Stimulated activated CD8-positive, alpha-beta memory T cell treated with anti-CD3 and anti-CD28 coated beads, Interleukin-2, amount 100 ng/mL, for 1 hour (primary cell): ENCODE measurements around the gene LTA4H.

Experiments
- DNase-seq, 2 donors: peaks; one replicate each; pipeline ENCODE4 v3.0.0-alpha.2; 2020; ENCODE audit warnings: low read depth in 2 of 2

LTA4H gene

DNA sequence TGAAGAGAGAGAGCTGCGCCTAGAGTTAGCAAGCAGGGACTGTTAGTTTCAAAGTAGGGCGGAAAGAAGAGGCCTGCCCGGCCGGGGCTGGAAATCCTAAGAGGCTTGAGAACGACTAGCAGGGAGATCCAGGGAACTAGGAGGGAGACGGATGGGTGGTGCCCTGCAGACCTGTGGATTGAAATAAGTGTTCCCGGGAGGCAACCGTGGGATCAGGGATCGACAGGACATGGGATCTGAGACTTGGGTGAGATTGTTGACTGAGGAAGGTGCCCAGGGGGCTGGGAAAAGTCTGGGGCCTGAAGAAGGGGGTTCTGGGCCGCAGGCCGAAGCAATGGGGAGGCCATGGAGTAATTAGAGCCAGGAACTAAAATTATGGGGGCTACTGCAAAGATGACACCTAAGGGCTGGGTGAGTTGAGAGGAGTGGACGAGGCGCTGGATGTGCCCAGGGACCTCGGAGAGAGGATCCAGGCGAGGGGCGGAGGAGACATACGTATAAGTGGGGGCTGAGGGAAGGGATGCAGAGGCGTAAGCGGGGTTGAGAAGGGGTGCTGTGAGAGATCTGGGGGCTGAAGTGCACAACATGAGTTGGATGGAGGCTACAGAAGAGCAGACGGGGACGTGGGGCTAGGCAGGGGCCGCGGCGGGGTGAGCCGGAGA, 635 bp downstream of the LTA4H start:
- DNase-seq, result no peak

DNA sequence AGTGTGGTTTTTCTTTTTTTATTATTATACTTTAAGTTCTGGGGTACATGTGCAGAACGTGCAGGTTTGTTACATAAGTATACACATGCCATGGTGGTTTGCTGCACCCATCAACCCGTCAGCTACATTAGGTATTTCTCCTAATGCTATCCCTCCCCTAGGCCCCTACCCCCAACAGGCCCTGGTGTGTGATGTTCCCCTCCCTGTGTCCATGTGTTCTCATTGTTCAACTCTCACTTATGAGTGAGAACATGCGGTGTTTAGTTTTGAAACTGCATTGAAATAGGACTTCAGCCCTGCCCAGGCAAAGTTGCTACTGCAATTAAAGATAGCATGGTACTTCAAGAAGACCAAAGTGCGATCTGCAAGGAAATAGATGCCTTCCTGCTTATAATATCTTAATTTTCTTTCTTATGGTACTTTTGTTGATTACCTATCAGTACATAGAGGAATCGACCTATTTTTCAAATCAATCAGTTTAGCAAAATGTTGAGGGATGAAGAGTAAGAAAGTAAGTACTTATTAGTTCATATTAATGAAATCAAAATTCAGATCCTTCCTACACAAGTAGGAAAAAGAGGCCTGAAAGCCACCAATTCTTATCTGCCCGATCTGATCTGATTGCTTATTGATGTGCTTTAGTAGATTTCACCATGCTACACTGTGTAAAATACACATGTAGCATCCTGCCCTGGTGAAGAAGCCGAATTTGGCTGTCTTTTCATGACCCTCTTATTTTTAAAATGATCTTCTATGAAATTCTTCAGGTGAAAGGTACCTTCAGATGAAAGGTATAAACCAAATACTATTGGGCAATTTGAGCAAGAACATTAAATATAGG, 1.6 kb downstream of the LTA4H start:
- DNase-seq, result no peak

DNA sequence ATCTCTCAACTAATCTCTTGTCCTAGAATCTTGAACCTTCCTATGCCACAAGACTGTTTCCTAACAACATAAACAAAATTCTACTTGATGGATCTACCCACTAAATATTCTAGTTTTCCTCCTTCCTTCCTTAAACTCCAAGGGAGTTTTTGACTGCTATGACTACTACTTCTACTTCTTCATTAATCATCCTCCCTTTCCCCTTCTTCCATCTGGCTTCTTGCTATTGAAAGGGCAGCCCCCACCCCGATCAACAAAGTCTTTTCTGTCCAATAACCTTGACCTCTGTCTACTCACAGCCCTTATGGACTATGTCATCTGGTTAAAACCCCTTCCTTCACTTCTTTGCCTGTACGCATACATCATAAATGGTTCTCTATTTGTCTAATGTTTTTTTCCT, 5.6 kb downstream of the LTA4H start:
- no peak for DNase-seq

DNA sequence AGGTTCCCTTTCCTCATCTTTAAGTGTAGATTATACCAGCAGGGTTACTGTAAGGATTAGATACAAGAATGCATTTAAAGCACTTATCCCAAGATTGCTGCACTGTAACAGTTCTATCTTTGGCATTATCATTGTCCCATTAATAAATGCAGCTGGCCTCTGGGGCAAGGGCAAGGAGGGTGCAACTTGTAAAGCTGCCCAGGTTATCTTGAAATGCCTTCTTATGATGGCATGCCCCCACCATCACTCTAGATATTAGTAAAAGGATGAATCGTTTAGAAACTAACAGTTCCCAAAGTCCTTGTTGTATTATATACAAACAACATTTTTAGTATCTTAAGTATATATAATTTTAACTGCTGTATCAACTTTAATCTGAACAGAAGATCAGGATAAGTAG, 6.8 kb downstream of the LTA4H start:
- DNase-seq, result no peak

DNA sequence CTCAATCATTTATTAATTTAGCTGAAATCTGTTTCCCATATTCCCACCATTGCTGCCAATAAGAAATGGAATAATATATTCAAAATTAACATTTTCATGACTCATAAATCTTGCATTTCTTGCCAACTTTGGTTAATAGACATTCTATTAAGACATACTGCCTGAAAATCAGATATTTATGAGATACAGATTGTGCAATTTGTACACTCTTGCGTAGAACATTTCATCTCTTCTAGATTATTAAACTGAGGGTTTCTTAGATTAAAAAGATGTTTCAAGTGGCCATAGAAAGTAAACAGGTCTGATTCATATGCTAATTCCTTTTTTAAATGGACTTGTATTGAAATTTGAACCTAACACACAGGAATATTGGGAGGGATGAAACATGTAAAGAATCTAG, 9.1 kb downstream of the LTA4H start:
- no peak for DNase-seq

DNA sequence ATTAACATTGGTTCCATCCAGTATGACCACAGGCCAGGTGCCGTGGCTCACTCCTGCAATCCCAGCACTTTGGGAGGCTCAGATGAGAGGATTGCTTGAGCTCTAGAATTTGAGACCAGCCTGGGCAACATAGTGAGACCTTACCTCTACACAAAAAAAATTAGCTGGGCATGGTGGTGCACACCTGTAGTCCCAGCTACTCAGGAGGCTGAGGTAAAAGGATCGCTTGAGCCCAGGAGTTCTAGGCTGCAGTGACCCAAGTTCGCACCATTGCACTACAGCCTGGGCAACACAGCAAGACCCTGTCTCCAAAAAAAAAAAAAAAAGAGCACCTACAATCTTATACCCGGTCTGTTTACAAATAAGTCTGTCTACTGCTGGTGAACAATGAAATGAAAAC, 9.9 kb downstream of the LTA4H start:
- no peak for DNase-seq

DNA sequence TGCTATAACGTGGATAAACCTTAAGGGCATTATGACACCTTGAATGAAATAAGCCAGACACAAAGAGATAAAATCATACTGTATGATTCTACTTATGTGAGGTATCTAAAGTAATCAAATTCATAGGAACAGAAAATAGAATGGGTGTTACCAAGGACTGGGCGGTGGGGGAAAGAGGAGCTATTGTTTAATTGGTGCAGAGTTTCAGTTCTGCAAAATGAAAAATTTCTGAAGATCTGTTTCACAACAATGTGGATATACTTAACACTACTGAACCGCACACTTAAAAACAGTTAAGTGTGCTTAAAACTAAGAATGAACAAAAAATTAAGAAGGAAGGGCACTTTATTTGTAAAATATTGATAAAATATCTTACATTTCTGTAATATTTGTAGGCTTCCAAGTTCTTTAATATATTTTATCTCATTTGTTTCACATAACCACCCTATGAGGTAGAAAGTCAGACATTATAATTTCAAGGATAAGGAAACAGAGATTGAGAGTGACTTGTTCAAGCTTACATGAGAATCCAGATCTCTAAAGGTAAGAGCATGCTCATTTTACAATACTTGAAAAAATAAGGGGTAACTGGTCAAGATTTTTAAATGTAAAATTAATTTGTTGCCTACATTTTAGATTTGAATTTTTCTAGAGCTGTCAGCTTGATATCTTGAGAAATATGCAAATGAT, 14.9 kb downstream of the LTA4H start:
- DNase-seq, result no peak

DNA sequence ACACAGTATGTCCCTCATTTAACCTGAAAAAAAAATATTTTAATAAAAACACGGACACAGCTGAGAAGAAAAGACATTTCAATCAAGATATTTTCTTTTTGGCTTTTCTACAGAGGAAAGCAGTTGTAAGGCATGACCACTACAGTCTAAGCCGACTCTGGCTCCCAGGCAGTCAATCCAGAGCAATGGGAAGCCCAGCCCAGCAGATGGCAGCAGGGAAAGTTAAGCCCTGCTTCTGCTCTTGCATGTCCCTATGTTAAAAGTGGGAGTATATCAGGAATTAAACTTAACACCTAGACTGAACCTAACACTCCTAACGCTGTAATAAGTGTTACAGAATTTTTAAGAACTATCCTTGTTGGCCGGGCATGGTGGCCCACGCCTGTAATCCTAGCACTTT, 19.7 kb downstream of the LTA4H start:
- DNase-seq, result no peak

DNA sequence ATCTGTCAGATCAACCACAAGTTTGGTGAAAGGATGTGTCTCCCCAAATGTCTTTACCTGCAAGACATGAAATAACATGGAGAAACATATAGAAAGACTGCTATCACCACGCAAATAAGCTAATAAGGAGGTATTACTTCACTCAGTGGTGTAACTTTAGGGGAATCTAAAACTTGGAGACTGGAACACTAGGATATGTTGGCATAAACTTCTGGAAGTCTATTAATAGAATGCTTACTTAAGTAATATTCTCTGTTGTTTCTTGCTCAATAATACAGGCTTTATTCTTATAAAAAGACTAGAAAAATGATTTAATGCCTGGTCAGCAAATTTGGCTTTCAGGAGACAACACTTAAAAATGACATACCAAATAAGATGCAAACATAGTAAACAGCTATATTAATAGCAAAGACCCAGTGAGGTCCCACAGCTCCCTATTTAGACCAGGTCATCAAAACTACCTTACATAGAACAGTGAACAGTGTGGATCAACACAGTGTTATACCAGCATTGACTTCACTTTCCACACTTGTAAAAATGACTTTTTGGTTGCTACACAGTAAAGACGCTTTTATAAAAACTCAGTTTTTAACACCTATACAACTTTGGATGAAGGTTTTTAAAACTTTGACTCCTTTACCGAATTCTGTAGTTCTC, 20.3 kb downstream of the LTA4H start:
- DNase-seq, result no peak

DNA sequence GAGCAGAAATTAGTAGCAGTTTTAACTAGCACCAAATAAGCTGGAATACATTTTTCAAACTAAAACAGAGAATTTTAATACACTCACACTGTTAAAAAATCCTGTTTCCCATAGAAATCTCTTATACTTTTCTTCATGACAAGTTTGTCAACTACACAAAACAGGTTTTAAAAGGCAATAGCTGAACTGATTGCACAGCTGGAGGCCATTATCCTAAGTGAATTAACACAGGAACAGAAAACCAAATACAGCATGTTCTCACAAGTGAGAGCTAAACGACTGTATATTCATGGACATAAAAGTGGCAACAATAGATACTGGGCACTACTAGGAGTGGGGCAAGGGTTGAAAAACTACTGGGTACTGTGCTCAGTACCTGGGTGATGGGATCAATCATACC, 27.7 kb downstream of the LTA4H start:
- no peak for DNase-seq

DNA sequence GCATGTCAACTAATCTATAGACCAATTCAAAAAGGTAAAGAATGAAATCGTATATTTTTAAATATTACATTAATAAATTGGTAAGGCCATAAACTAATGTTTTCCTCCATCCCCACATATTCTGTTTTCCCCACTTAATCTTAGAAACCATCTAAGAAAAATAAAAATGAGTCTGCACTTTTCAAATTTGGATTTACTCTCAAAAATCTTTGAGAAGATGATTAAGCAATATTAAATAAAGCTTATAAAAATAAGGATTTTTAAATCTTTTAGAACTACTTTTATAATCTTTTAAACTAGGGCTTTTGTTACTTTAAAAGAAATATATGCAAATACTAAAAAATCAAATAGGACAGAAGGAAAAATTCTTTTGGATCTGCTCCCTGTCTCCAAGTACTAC, 28.7 kb downstream of the LTA4H start:
- DNase-seq, result no peak

DNA sequence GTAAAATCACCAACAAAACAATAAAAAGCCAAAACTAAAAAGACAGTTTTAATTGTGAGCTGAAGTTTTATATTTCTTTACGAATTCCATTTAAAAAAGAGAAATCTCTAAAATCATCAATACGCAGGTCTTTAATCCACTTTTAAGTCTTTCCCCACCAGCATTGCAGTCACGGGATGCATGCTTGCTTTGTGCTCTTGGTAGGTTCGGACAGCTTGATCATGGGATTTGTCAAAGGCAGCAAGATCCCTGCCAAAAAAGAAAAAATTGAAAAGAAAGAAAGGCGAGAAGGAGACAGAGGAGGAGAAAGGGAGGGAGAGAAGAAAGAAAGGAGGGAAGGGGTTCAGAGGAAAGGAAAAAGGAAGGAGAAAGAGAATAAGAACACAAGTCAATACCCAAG, 34.5 kb downstream of the LTA4H start:
- no peak for DNase-seq

DNA sequence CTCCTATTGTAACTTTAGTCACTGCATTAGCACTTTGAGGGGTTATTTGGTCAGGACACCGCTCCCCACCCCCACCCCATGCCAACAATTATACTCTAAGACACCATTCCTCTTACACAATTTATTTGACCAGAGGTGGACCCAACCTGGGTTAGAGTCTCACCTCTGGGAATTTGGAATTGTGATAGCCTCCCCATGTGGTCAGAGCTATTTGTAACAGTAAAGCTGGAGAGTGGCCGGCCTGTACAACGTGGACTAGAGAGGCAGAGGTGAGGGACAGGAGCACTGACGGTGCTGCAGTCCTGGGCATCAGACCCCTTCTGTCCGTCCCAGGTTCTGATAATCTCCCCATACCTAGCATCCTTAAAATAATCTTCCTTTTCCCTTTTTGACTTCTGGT, 35.9 kb downstream of the LTA4H start:
- DNase-seq, result no peak

DNA sequence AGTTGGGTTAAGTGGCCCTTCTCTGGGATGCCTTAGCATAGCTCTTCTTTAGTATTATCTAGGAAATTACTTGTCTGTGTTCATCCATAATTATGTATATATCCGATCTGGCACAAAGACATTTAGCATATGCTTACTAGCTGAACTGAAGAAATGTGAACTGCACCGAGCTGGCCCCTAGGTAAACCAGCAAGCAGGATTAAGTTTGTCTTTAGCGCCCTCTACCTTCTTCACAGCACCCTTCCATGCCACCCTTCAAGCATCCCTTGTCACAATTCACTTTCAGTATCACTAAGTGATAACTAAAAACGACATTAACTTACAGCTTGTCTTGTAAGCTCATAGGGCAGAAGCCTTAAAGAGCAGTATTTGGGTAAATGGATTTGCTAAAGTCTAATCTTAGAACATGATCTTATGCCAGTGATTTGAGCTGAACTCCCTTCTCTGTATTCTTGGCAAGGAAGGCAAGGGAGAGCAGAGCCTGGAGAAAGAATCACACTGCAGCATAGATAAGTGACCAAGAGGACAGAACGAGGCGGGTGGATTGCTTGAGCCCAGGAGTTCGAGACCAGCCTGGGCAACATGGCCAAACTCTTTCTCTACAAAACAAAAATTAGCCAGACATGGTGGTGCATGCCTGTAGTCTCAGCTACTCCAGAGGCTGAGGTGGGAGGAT, 36.6 kb downstream of the LTA4H start:
- DNase-seq, result no peak

DNA sequence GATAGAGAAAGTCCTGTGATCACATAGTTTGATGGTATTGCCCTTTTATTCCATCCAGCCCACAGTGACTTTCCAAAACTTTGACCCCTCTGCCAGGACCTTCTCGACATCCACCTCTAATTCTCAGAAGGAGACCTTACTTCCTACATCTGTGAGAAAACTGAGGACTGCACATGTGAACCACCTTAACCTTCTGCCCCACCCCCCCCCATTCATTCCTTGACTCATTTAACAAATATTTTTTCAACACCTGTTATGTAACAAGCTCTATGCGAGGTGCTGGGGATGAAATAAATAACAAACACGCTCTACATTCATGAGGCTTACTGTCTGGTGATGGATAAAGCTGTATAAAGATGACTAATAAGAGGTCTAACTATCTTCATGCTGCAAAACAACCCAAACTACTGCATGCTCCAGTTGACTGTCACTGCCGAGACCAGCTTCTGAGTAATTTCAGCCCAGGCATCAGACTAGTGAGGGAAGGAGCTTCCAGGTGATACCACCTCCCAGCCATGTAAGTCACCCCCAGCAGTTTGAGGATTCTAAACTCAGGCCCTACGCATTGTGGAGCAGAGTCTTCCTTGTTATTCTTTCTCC, 37.4 kb downstream of the LTA4H start:
- no peak for DNase-seq

DNA sequence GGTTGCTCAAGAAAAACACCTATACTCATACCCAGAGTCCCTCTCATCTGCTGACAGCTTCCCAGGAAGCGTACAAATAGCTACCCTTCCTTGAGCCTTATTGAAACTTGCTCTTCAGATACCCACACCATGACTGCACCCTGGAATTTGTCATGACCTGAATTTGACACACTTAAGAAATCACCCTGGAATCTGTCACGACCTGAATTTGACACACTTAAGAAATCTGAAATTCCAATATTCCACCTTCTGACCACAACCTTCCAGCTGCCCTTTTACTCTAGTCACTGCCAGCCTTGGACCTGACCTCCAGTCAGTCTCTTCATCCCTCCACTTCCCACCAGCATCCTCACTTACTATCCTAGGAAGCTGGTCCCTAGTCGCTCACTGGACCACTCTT, 38.1 kb downstream of the LTA4H start:
- DNase-seq, result no peak

DNA sequence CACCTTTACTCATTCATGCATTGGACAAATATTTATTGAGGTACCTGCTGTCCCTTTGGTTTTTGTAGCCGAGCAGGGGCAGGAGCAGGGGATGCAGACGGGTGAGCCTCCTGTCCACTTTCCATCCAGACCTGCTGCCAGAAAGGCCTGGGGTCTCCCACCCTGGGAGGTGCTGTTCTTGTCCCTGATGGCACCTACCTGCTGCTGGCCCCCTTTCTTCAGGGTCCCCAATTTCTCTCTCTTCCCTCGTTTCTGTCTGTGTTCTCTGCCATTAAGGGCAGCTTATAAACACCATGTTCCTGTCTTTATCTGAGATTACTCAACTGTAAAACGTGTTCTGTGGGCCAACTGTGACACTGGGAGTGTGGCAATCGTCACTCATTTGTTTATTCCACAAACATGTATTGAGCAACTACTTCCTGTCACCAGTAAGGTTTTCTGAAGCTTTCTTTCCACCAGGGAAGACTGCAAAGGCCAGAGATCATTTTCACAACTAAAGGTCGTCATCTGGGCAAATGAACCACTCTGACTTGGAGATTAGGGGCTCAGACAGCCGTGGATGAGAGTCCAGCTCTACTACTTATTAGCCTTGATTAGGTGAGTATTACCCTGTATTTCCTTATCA, 39.2 kb downstream of the LTA4H start, which contains the start of gene HAL:
Gene HAL, minus strand, starts transcription at position 311 of the 625 bp plus-strand sequence. CDS start 434 bp downstream, outside the sequence.
- DNase-seq, result no peak

DNA sequence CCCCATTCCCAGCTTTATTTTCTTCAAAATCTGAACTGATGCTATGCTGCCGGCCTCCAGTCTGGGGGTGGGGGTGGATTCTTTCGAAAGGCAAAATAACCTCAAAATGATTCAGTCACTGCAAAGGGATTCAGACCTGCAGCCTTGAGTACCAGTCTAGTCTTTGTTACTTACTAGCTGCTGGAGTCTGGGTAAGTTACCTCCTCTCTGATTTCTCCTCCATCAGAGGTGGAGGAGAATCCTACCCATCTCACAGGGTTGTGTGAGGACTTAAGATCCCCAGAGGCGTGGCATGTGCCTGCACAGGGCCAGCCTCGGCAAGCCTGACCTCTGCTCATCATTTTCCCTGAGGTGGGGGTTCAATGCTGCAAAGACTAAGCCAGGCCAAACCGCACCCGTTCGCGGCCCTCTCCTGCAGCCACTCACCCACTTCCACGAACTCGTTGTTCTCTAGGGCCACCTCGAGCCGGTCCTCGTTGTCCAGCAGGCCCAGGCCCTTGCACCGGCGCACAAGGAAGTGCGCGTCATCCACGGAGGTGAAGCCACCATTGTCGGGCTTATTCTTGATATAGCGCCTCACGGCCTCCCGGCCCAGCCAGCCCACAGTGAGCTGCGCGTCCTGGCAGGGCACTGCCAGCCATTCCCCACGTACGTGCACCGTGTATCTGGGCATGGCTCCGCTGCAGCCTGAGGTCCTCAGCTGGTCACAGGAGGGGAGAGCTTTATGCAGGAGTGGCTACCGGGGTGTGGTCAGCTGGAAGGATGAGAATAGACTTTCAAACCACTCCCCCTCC, 40.0 kb downstream of the LTA4H start:
- DNase-seq, result no peak

DNA sequence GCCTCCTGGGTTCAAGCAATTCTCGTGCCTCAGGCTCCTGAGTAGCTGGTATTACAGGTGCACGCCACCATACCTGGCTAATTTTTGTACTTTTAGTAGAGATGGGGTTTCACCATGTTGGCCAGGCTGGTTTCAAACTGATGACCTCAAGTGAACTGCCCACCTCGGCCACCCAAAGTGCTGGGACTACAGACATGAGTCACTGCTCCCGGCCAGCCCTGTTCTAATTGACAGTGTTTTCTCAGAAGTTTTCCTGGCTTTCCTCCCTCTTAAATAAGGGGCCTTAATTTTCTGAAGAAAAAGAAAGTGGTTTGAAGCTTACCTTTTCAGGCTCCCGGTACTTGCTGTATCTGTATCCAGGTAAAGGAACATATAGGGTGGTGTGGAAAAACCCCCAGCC, 40.9 kb downstream of the LTA4H start:
- DNase-seq, result no peak

DNA sequence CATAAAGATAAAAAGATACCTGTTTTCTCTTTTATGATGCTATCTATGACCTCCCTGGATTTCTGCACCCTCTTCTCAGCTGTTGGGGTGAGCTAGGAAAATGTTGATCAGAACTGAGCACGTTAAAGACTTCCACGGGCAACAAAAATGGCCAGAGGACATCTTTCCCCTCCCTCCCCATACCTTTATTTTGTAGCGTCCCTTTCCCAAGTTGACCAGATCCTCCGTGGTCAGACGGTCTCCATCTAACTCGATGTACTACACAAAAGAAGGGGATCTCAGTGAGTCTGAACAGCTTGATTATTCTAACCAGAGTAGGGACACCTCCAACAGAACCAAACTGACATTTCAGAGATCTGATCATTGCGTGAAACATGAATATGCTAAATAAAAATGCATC, 41.5 kb downstream of the LTA4H start:
- DNase-seq, result no peak
